HG03135 (cell line): ENCODE measurements around the gene RHOT2.
"Not testable (repeated sequence)": the region's sequence is repeated elsewhere in the genome, so short reads cannot be mapped to it uniquely, and the experiment has no call there.

Experiments used
- ATAC-seq: cut with Tn5 transposase; IDR thresholded peaks from one replicate; pipeline ENCODE4 v1.9.1; 2021; ENCODE audit warnings: mild to moderate bottlenecking, moderate library complexity; ENCODE audit not compliant: unreplicated experiment

The RHOT2 gene

DNA sequence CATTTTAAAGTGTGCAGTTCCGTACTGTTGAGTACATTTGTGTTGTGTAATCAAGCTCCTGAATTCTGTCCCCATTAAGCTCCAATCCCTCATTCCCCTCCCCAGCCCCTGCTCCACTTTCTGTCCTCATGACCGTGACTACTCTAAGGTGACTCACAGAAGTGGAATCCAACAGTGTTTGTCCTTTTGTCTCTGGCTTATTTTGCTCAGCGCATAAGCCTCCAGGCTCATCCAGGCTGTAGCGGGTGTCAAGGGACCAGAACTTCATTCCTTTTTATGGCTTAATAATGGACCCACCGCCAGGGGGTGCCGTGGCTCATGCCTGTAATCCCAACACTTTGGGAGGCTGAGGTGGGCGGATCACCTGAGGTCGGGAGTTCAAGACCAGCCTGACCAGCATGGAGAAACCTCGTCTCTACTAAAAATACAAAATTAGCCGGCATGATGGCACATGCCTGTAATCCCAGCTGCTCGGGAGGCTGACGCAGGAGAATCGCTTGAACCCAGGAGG lies 44.9 kb downstream of the RHOT2 start:
- ATAC-seq = not testable (repeated sequence)

- no peak for ATAC-seq
Measured at GRCh38 chr16:714079-714478, 46.1 kb downstream of the RHOT2 start.

DNA sequence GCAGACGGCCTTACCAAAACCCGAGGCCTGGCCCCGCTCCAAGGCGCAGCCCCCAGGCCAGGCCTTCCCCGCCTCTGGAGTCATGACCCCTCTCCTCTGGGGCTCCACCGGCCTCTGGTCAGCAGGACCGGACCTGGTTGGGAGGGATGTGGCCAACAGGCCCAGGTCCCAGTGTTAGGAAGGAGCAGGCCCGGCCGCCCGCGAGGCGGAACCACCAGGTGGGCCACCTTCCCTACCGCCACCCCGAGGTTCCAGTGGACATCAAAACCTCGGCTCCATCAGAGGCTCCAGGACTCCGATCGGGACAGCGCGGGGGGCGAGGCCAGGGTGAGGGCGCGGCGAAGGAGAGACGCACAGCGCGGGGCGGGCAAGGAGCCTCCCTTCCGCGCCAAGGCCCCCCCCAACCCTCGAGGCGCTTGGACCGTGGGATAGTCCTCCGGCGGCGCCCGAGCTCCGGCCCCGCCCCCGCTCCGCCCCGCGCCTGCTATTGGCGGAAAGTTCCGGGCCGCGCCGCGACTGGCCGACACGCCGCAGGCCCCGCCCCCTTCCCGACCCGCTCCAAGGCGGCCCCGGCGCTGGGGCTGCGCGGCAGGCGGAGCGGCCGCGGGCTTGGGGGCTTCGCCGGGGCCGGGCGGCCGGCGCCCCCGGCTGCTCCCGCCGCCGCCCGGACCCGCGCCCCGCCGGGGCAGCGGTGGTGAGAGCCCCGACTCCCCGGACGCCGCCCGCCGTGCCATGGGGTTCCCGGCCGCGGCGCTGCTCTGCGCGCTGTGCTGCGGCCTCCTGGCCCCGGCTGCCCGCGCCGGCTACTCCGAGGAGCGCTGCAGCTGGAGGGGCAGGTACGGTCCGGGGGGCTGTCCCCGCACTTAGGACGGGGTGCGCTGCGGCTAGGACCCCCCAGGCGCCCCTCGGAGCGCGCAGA lies 46.9 kb downstream of the RHOT2 start, which contains the start of gene METRN:
TSS of gene METRN (plus strand) at position 561 of the 919 bp plus-strand sequence. CDS start at position 733, 172 bp downstream.
- ATAC-seq = peak; percentile 56

DNA sequence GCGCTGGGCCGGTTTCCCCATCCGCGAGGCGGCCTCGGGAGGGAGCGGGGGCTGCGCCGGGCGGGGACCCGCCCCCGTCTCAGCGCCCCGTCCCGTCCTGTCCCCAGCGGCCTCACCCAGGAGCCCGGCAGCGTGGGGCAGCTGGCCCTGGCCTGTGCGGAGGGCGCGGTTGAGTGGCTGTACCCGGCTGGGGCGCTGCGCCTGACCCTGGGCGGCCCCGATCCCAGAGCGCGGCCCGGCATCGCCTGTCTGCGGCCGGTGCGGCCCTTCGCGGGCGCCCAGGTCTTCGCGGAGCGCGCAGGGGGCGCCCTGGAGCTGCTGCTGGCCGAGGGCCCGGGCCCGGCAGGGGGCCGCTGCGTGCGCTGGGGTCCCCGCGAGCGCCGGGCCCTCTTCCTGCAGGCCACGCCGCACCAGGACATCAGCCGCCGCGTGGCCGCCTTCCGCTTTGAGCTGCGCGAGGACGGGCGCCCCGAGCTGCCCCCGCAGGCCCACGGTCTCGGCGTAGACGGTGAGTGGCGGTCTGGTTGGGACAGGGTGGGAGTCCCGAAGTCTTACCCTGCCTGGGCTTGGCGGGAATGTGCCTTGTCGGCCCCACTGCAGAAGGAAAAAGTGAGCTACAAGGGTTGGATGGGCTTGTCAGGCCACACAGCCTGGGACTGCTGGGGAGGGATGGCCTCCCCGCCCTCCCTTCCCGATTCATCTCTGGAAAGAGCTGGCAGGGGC lies 47.7 kb downstream of the RHOT2 start:
- peak; percentile 10 for ATAC-seq

DNA sequence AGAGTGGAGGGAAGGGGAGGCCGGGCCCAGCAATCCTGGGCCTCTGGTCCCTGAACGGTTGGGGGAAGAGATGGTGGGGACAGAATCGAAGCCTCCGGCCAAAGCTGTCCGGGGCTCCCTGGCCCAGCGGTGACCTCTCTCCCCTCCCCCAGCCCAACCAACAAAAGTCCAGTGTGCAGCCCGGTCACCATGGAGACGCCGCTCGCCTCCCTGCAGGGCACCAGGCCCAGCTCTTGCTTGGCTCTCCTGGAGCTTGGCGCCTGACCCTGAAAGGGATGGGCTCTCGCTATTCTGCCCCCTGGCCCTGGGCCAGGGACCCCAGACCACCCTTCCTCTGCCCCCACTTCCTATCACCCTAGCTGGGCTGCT lies 48.3 kb downstream of the RHOT2 start:
- no peak for ATAC-seq

DNA sequence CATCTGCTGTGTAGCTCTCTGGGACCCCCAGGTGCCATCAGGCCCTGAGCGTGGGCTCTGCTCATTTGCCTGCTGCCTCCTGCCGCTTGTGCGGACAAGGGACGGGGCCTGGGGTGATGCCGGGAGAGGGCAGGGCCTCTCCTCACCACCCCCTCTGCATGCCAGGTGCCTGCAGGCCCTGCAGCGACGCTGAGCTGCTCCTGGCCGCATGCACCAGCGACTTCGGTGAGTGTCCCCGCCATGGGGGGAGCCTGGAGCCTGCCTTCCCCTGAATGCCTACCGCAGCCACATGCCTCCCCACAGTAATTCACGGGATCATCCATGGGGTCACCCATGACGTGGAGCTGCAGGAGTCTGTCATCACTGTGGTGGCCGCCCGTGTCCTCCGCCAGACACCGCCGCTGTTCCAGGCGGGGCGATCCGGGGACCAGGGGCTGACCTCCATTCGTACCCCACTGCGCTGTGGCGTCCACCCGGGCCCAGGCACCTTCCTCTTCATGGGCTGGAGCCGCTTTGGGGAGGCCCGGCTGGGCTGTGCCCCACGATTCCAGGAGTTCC lies 48.9 kb downstream of the RHOT2 start:
- no peak for ATAC-seq

- no peak for ATAC-seq
Measured at GRCh38 chr16:717450-718245, 49.7 kb downstream of the RHOT2 start.

- ATAC-seq = no peak
Measured at GRCh38 chr16:718389-718788, 50.5 kb downstream of the RHOT2 start.

- no peak for ATAC-seq
Measured at GRCh38 chr16:718922-719321, 51.0 kb downstream of the RHOT2 start.

DNA sequence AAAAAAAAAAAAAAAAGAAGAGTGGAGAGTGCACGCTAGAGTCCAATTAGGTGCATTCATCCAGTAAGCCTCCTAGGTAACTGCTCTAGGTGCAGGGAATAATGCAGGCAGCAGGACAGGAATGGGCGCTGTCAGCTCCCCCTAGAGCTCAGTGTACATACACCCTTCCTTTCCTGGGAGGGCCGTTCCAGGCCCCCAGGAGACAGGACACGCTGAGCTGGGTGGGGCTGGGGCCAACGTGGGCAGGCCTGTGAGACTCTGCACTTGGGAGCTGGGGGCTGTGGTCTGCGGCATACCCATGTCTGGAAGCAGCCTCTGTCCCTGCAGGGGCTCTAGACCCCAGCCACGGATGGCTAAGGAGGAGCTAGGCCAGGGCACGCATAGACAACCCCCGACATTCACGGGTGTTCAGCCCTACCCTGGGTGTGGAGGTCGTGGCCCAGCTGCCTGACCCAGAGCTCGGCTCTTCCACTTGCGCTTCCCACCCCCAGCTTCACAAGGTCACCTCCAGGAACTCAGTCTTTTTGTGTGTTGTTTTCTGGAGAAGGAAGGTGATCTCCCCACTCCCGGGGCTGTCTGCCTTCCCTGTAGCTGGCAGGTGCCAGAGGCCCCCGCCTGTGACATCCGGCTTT lies 52.0 kb downstream of the RHOT2 start:
- no peak for ATAC-seq

- ATAC-seq = peak; percentile 19
Measured at GRCh38 chr16:720447-720989, 52.6 kb downstream of the RHOT2 start.

GRCh38 chr16:720990-721764 lies 53.2 kb downstream of the RHOT2 start, which contains the start of gene ANTKMT:
Gene ANTKMT (plus strand): TSS chr16:721146. CDS start chr16:721275, 129 bp downstream.
- peak; percentile 64 for ATAC-seq

DNA sequence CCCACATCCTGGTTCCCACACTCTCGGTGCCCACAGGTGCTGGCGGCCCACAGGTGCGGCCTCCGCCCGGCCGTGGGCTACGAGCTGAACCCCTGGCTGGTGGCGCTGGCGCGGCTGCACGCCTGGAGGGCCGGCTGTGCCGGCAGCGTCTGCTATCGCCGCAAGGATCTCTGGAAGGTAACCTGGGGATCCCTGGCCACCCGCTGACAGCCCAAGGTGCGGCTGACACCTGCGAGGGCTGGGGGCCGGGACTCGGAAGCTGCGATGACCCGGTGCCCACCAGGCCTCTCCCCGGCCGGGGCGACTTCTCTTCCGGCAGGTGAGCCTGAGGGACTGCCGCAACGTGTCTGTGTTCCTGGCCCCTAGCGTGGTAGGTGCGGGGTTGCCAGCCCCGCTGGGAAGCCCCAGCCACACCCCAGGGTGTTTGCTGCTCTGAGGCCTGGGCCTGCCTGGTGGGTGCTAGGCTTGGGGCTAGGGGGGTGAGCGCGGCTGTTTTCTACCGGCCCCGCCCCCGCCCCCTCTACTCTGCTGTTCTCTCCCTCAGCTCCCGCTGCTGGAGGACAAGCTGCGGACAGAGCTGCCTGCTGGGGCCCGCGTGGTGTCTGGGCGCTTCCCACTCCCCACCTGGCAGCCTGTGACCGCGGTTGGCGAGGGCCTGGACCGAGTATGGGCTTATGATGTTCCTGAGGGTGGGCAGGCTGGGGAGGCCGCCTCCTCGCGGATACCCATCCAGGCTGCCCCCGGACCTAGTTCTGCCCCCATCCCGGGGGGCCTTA lies 54.0 kb downstream of the RHOT2 start:
- ATAC-seq = no peak

- no peak for ATAC-seq
Measured at GRCh38 chr16:722835-723633, 55.1 kb downstream of the RHOT2 start.

GRCh38 chr16:723695-724094 lies 55.8 kb downstream of the RHOT2 start:
- no peak for ATAC-seq
